Lower lobe of right lung (tissue), 2 donors: ENCODE results near the gene PTPRG. TPM values are rescaled to one million over a fixed set of nuclear protein-coding genes. Genes with fewer than 3 reads are reported as not detected.

Source experiments
- ATAC-seq, 2 donors: fragments of 200-7000 bp; cut with Tn5 transposase; one replicate each; pipeline ENCODE4 v1.9.1; 2020 to 2022; ENCODE audit warnings: mild to moderate bottlenecking in 2 of 2, moderate library complexity in 2 of 2
- DNase-seq: peaks from one replicate; pipeline ENCODE4 v3.0.0-alpha.2; 2020
- H3K27ac ChIP-seq: fragments of 200-600 bp; one replicate; pipeline ENCODE4 v1.8.0; 2022
- H3K27me3 ChIP-seq: fragments of 200-600 bp; one replicate; pipeline ENCODE4 v1.8.0; 2022; ENCODE audit warnings: low read depth
- H3K36me3 ChIP-seq: fragments of 200-600 bp; one replicate; pipeline ENCODE4 v1.8.0; 2022; ENCODE audit warnings: mild to moderate bottlenecking
- H3K4me1 ChIP-seq: fragments of 200-600 bp; one replicate; pipeline ENCODE4 v1.8.0; 2022
- H3K4me3 ChIP-seq: fragments of 200-600 bp; one replicate; pipeline ENCODE4 v1.8.0; 2022; ENCODE audit warnings: mild to moderate bottlenecking
- H3K9me3 ChIP-seq: fragments of 200-600 bp; one replicate; pipeline ENCODE4 v1.8.0; 2022
- CTCF ChIP-seq: fragments of 200-600 bp; IDR thresholded peaks from one replicate; pipeline ENCODE4 v1.8.0; 2022; ENCODE audit warnings: antibody characterized with exemption, mild to moderate bottlenecking
- intact Hi-C: fragments of 100-400 bp; cut with DNase I; formaldehyde crosslinking; loops from one replicate; pipeline ENCODE4 v1.11.0; 2022
- total RNA-seq: library from RNA; stranded (reverse); fragmentation: NEBNext Ultra II Directional; extraction: Animal tissue kit (Norgen Biotek cat#: 25700); gene quantifications from one replicate; pipeline ENCODE4 v1.2.1, GENCODE V29; 2021
- donor health status: DM: no; HTN: yes; CAD: no; lungs with severe emphysema.

The PTPRG gene
- total RNA-seq, 1 donor from 2014 or later: 67.6 TPM

GRCh38 chr3:61857297-61857696 lies 295.9 kb downstream of the PTPRG start:
- Histone ChIP-seq H3K9me3 (no peaks in the 10 kb centered on the region), H3K4me3 (no peak overlapping the region), H3K27ac (no peak overlapping the region), H3K27me3 (no peaks in the 10 kb centered on the region), H3K4me1 (peaks cover 11% of the 10 kb centered on the region), H3K36me3 (no peaks in the 10 kb centered on the region)
- no peak for ATAC-seq
- no peak for TF ChIP-seq CTCF
- intact Hi-C loops: no loop called here
- DNase-seq: no peak

- ATAC-seq (peak in 1 of 2 donors; percentile 56), DNase-seq (no peak)
- Histone ChIP-seq H3K27me3 (no peaks in the 10 kb centered on the region), H3K9me3 (no peaks in the 10 kb centered on the region), H3K4me1 (peaks cover 11% of the 10 kb centered on the region), H3K27ac (no peak overlapping the region), H3K4me3 (no peak overlapping the region), H3K36me3 (no peaks in the 10 kb centered on the region)
- peak; percentile 36 for TF ChIP-seq CTCF
- intact Hi-C loops: no loop called here
These were observed 296.7 kb downstream of the PTPRG start for GRCh38 chr3:61858054-61858453.

GRCh38 chr3:61861410-61861809 lies 300.0 kb downstream of the PTPRG start:
- intact Hi-C loops: no loop called here
- no peak for DNase-seq
- no peak for ATAC-seq
- Histone ChIP-seq H3K36me3 (no peaks in the 10 kb centered on the region), H3K27me3 (no peaks in the 10 kb centered on the region), H3K4me1 (no peaks in the 10 kb centered on the region), H3K9me3 (no peaks in the 10 kb centered on the region), H3K27ac (no peak overlapping the region), H3K4me3 (no peak overlapping the region)
- no peak for TF ChIP-seq CTCF

GRCh38 chr3:61862614-61863289 lies 301.4 kb downstream of the PTPRG start:
- no peak for DNase-seq
- no peak for ATAC-seq
- Histone ChIP-seq H3K9me3 (no peaks in the 10 kb centered on the region), H3K27ac (no peak overlapping the region), H3K4me3 (no peak overlapping the region), H3K27me3 (no peaks in the 10 kb centered on the region), H3K36me3 (no peaks in the 10 kb centered on the region), H3K4me1 (no peaks in the 10 kb centered on the region)
- intact Hi-C loops: no loop called here
- no peak for TF ChIP-seq CTCF

GRCh38 chr3:61863579-61863978 lies 302.2 kb downstream of the PTPRG start:
- no peaks in the 10 kb centered on the region for H3K9me3 ChIP-seq
- no peaks in the 10 kb centered on the region for H3K36me3 ChIP-seq
- no peak overlapping the region for H3K4me3 ChIP-seq
- no peak for TF ChIP-seq CTCF
- no peak for DNase-seq
- intact Hi-C loops: no loop called here
- no peak for ATAC-seq
- H3K27ac ChIP-seq: no peak overlapping the region
- H3K4me1 ChIP-seq: no peaks in the 10 kb centered on the region
- H3K27me3 ChIP-seq: no peaks in the 10 kb centered on the region
